Peyer's patch (tissue), 4 donors: ENCODE results near the gene HNRNPA3. TPM values are rescaled to one million over a fixed set of nuclear protein-coding genes. Genes with fewer than 3 reads are reported as not detected.
A peak's percentile ranks its signal among the peaks of the same experiment; 100 is the strongest.

Source experiments
- DNase-seq, 3 donors: peaks; one replicate each; pipeline ENCODE4 v3.0.0-alpha.2; 2017 to 2019
- H3K27ac ChIP-seq, 4 donors: fragments of 200-600 bp; sonication (generic); one replicate each; pipeline ENCODE4 v1.5.1; 2016 to 2019
- H3K27me3 ChIP-seq, 2 donors: fragments of 200-600 bp; sonication (generic); one replicate each; pipeline ENCODE4 v1.5.1; 2019
- H3K36me3 ChIP-seq, 3 donors: fragments of 200-600 bp; sonication (generic); one replicate each; pipeline ENCODE4 v1.5.1; 2016 to 2019
- H3K4me1 ChIP-seq, 4 donors: fragments of 200-600 bp; sonication (generic); one replicate each; pipeline ENCODE4 v1.5.1; 2016 to 2019
- H3K4me3 ChIP-seq, 4 donors: fragments of 200-600 bp; sonication (generic); 1 replicate in 3 of 4; 2 replicates in 1 of 4; pipeline ENCODE4 v1.5.1; 2016 to 2019; ENCODE audit warnings: mild to moderate bottlenecking in 1 of 4
- H3K9me3 ChIP-seq, 4 donors: fragments of 200-600 bp; sonication (generic); one replicate each; pipeline ENCODE4 v1.5.1; 2016 to 2019; ENCODE audit warnings: mild to moderate bottlenecking in 1 of 4
- POLR2A ChIP-seq, 2 donors: fragments of 450-650 bp; IDR thresholded peaks; one replicate each; pipeline ENCODE4 v1.5.1; 2017; ENCODE audit warnings: antibody characterized with exemption in 2 of 2, mild to moderate bottlenecking in 2 of 2, moderate library complexity in 2 of 2
- total RNA-seq, 4 donors: library from RNA; depleted of rRNA; stranded (reverse); fragments of >200 nt; gene quantifications; one replicate each; pipeline ENCODE4 v1.1.0, GENCODE V29; 2016
- TF ChIP-seq, protein P1 (sequence below), 6 experiments: fragments of 450-650 bp in 4 of 6; fragments of 200-600 bp in 2 of 6; sonication (generic) in 1 of 6; IDR thresholded peaks; one replicate each; pipeline ENCODE4 v1.5.1; 2017 to 2019; ENCODE audit warnings: antibody characterized with exemption in 6 of 6, mild to moderate bottlenecking in 3 of 6, moderate library complexity in 1 of 6

HNRNPA3 gene
- total RNA-seq, 4 donors from 2014 or later = 40.8 to 112 (median 60.5) TPM

DNA sequence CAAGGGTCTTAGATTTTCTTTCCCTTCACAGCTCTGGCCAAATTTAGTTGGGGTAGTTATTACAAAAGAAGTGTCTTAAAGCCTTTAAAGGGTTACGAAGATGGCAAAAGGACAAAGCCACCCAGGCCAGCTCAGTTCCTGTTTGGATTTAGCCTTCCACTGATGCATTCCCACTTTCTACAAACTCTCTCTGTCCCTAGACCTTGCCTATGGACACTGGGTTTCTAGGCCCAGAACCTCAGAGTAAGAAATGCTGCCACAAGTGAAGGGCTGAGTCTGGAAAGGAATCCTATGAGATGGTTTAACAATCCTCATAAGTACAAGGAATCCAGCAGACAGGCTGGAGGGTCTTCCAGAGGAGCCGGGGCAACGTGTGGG, 38.6 kb downstream of the HNRNPA3 start:
- Histone ChIP-seq H3K36me3 (peaks cover 0 to 3% (median 0%) of the 10 kb centered on the region in 3 donors), H3K4me1 (peaks cover 0 to 79% (median 32%) of the 10 kb centered on the region in 4 donors), H3K4me3 (no peak overlapping the region)

DNA sequence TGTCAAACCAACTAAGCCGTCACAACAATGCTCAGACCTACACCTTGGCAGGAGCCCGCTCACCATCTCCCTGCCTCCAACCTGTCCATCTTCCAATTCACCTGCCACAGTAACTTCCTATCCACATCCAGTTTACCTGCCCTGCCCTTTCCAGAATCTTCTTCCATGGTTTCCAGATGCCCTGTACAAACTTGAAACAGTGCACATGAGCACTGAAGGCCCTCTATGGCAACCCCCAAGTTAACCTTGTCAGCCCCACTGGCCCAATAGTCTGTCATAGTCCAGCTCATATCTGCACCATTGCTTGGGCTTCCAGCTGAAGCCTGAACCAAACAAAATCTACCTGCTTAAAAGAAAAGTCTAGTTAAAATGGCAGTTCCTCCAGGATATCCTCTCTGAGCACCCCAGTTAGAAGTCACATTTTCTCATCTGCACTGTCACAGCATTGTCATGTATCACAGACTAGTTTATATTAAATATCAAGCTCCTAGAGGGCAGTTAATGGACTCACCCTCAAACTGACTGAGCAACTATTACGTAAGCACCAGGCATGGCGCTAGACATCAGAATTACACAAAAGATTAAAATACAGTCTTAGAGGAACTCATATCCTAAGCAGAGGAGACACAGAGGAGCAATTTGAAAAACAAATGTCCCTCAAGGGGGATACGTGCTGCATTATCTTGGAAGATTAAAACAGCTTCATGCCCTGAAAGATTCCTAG, 40.4 kb downstream of the HNRNPA3 start:
- peaks cover 8 to 82% (median 39%) of the 10 kb centered on the region in 4 donors for H3K4me1 ChIP-seq
- DNase-seq = no peak
- peak overlapping the region in 3 of 4 donors; percentile 68 to 83 (median 68) for H3K27ac ChIP-seq
- peaks cover 0 to 3% (median 0%) of the 10 kb centered on the region in 3 donors for H3K36me3 ChIP-seq
- TF ChIP-seq, protein P1, sequence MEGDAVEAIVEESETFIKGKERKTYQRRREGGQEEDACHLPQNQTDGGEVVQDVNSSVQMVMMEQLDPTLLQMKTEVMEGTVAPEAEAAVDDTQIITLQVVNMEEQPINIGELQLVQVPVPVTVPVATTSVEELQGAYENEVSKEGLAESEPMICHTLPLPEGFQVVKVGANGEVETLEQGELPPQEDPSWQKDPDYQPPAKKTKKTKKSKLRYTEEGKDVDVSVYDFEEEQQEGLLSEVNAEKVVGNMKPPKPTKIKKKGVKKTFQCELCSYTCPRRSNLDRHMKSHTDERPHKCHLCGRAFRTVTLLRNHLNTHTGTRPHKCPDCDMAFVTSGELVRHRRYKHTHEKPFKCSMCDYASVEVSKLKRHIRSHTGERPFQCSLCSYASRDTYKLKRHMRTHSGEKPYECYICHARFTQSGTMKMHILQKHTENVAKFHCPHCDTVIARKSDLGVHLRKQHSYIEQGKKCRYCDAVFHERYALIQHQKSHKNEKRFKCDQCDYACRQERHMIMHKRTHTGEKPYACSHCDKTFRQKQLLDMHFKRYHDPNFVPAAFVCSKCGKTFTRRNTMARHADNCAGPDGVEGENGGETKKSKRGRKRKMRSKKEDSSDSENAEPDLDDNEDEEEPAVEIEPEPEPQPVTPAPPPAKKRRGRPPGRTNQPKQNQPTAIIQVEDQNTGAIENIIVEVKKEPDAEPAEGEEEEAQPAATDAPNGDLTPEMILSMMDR (IDR thresholded peaks at IDR 0.05) = peak in 1 of 6 experiments; percentile 11
- no peak for TF ChIP-seq POLR2A (IDR thresholded peaks at IDR 0.05)
- no peaks in the 10 kb centered on the region for H3K9me3 ChIP-seq
- no peak overlapping the region for H3K4me3 ChIP-seq
- H3K27me3 ChIP-seq = no peaks in the 10 kb centered on the region

More for the DNA sequence above, 38.6 kb downstream of the HNRNPA3 start:
- no peaks in the 10 kb centered on the region for H3K27me3 ChIP-seq
- TF ChIP-seq POLR2A (IDR thresholded peaks at IDR 0.05) = no peak
- TF ChIP-seq, protein P1 (IDR thresholded peaks at IDR 0.05) = no peak
- H3K27ac ChIP-seq = peak overlapping the region in 3 of 4 donors; percentile 68 to 83 (median 68)
- DNase-seq = no peak
- no peaks in the 10 kb centered on the region for H3K9me3 ChIP-seq

DNA sequence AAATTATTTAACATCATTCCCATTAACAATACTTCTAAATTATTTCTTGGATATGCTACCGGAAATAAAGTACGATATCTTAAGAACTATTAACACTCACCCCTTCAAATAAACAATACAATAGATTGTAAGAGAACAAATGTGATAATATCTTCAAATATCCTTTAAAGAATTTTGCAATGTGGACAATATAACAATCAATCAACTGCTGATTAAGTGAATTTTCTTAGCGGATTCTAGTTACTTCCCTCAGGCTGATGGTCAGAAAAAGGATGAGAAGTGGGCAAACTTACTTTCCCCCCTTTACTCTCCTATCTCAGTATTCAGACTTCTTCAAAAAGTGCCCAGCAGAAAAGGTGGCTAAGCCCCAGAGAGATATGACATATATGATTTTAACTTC, 41.1 kb downstream of the HNRNPA3 start:
- Histone ChIP-seq H3K27ac (peak overlapping the region in 3 of 4 donors; percentile 68 to 83 (median 74)), H3K4me3 (no peak overlapping the region)

DNA sequence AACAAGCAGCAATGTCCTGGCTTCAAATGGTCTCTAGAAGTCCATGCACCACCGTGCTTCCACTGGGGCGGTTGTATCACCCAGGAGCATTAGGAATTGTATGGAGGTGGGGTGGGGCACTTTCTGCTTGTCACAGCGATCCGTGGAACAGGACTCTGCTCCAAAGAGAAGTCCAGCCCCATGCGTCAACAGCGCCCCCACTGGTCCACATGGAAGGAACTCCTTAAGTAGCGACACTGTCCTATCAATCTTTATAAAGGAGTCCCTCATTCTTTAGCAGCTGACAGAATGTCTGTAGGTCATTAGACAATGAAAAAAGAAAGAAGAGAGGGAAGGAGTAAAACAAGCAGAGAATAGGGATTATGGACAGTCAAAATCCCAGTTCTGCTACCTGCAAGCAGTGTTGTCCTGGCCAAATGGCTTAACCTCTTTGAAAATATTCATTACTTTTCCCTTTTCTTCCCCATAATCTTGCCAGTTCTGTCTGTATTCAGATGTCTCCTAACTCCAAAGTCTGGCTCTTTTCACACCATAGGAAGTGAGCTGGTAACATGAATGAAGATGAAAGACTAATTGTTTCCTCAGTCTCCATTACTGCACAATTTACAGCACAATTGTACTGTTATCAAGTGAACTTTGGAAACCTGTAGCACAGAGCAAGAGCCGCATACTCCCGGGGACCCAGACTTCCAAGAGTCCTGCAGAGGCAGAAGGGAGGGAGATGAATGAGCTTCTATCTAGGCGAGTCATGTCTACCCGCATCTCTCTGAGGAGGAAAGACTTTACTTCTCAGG, 42.0 kb downstream of the HNRNPA3 start:
- Histone ChIP-seq H3K27me3 (no peaks in the 10 kb centered on the region), H3K36me3 (no peaks in the 10 kb centered on the region), H3K27ac (peak overlapping the region in 3 of 4 donors; percentile 68 to 83 (median 74)), H3K9me3 (no peaks in the 10 kb centered on the region), H3K4me1 (peaks cover 8 to 82% (median 39%) of the 10 kb centered on the region in 4 donors), H3K4me3 (no peak overlapping the region)
- TF ChIP-seq POLR2A (IDR thresholded peaks at IDR 0.05) = peak in 1 of 2 donors; percentile 28
- TF ChIP-seq, protein P1 (IDR thresholded peaks at IDR 0.05) = peak in 4 of 6 experiments; percentile 27 to 72 (median 64)
- DNase-seq = peak in 2 of 3 donors; percentile 85 to 86

More for the DNA sequence above, 41.1 kb downstream of the HNRNPA3 start:
- no peak for TF ChIP-seq POLR2A (IDR thresholded peaks at IDR 0.05)
- TF ChIP-seq, protein P1 (IDR thresholded peaks at IDR 0.05) = no peak
- no peak for DNase-seq
- Histone ChIP-seq H3K4me1 (peaks cover 8 to 78% (median 39%) of the 10 kb centered on the region in 4 donors), H3K36me3 (no peaks in the 10 kb centered on the region), H3K27me3 (no peaks in the 10 kb centered on the region), H3K9me3 (no peaks in the 10 kb centered on the region)

DNA sequence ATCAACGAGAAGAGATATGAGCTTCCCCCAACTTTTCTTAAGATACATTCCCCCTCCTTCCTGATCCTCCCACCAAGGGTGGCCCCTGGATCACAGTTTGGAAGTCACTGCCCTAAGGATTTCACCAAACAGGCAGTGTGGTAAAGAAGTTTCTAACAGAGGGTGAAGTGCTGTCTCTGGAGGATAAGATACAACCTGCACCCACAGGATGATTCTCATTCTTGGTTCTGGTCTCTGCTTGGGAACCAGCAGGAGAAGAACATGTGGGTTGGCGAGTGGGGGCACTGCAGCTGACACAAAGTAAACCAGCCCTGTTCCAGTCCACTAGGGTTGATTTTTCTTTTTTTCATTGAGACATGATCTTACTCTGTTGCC, 42.6 kb downstream of the HNRNPA3 start:
- DNase-seq = no peak
- Histone ChIP-seq H3K27me3 (no peaks in the 10 kb centered on the region), H3K27ac (peak overlapping the region in 2 of 4 donors; percentile 74 to 83), H3K4me1 (peaks cover 8 to 81% (median 39%) of the 10 kb centered on the region in 4 donors), H3K9me3 (no peaks in the 10 kb centered on the region), H3K4me3 (no peak overlapping the region), H3K36me3 (no peaks in the 10 kb centered on the region)
- TF ChIP-seq, protein P1 (IDR thresholded peaks at IDR 0.05) = no peak
- no peak for TF ChIP-seq POLR2A (IDR thresholded peaks at IDR 0.05)
